B cell (primary cell): ENCODE data around the gene KLHL22. TPM values are rescaled to one million over a fixed set of nuclear protein-coding genes. Genes with fewer than 3 reads are reported as not detected.

Experiments used
- ATAC-seq: fragments of 200-7000 bp; cut with Tn5 transposase; one replicate; pipeline ENCODE4 v1.10.0; 2021; ENCODE audit warnings: low read depth, mild to moderate bottlenecking, moderate number of reproducible peaks, moderate library complexity
- CTCF ChIA-PET: fragments of 350-600 bp; sonication (Branson Sonifier 250); formaldehyde crosslinking; loops from one replicate; lab custom pipeline; 2021; ENCODE audit warnings: antibody characterized with exemption, inconsistent platforms; lab: Charles Lee
- POLR2A ChIA-PET: fragments of 350-600 bp; sonication (Branson Sonifier 250); formaldehyde crosslinking; loops from one replicate; lab custom pipeline; 2021; ENCODE audit warnings: antibody characterized with exemption; lab: Charles Lee
- DNase-seq: peaks from one replicate; pipeline ENCODE4 v3.0.0; 2013
- H2AFZ ChIP-seq: 2 replicates; pipeline ENCODE4 v1.6.1; 2012; ENCODE audit warnings: mild to moderate bottlenecking, low read depth, low read length; ENCODE audit not compliant: insufficient read depth, poor library complexity, severe bottlenecking
- H3K27ac ChIP-seq, 2 donors: 1 replicate in 1 of 2; 2 replicates in 1 of 2; pipeline ENCODE4 v1.5.1; 2012 to 2013; ENCODE audit warnings: low read length in 2 of 2, mild to moderate bottlenecking in 2 of 2, moderate library complexity in 1 of 2
- H3K27me3 ChIP-seq, 4 experiments: fragments of 200-600 bp in 1 of 4; sonication (generic) in 1 of 4; replicated peaks in 1 of 4; 1 replicate in 2 of 4; 2 replicates in 2 of 4; pipeline versions ENCODE4 v1.6.1 to v1.7.0; 2013 to 2016; ENCODE audit warnings: low read length in 3 of 4, mild to moderate bottlenecking in 2 of 4, mixed read lengths in 1 of 4, moderate library complexity in 1 of 4; ENCODE audit not compliant: insufficient read depth in 4 of 4, control insufficient read depth in 3 of 4; ENCODE audit errors: control extremely low read depth in 1 of 4
- H3K36me3 ChIP-seq, 2 experiments: replicated peaks in 1 of 2; 1 replicate in 1 of 2; 2 replicates in 1 of 2; pipeline versions ENCODE4 v1.6.1 to v1.7.1; 2013; ENCODE audit warnings: low read length in 1 of 2; ENCODE audit not compliant: insufficient read depth in 2 of 2, control insufficient read depth in 1 of 2; ENCODE audit errors: control extremely low read depth in 1 of 2, extremely low read depth in 1 of 2
- H3K4me1 ChIP-seq, 2 donors: fragments of 200-600 bp in 1 of 2; sonication (generic) in 1 of 2; 1 replicate in 1 of 2; 2 replicates in 1 of 2; pipeline versions ENCODE4 v1.5.1 to v1.6.1; 2013 to 2017; ENCODE audit warnings: low read length in 2 of 2; ENCODE audit not compliant: control insufficient read depth in 2 of 2, insufficient read depth in 2 of 2
- H3K4me2 ChIP-seq: replicated peaks from 2 replicates; pipeline ENCODE3; 2012; ENCODE audit warnings: mild to moderate bottlenecking, low read depth, low read length; ENCODE audit not compliant: poor library complexity, severe bottlenecking
- H3K4me3 ChIP-seq, 5 experiments: fragments of 200-600 bp in 1 of 5; sonication (generic) in 1 of 5; 1 replicate in 3 of 5; 2 replicates in 2 of 5; pipeline versions ENCODE4 v1.5.1 to v1.7.0; 2011 to 2016; ENCODE audit warnings: low read length in 4 of 5, mild to moderate bottlenecking in 4 of 5, low read depth in 2 of 5, control low read depth in 1 of 5, moderate library complexity in 1 of 5; ENCODE audit not compliant: insufficient read depth in 1 of 5; ENCODE audit errors: control extremely low read depth in 1 of 5, extremely low read depth in 1 of 5
- H3K79me2 ChIP-seq: fragments of 200-600 bp; sonication (generic); one replicate; pipeline ENCODE4 v1.6.0; 2016; ENCODE audit warnings: low read length; ENCODE audit not compliant: control insufficient read depth, insufficient read depth
- H3K9ac ChIP-seq: fragments of 200-600 bp; sonication (generic); 2 replicates; pipeline ENCODE4 v1.6.1; 2017; ENCODE audit warnings: mild to moderate bottlenecking, low read length, moderate library complexity
- H3K9me3 ChIP-seq, 3 donors: one replicate each; pipeline versions ENCODE4 v1.6.1 to v1.7.1; 2013; ENCODE audit warnings: low read length in 2 of 3; ENCODE audit not compliant: control insufficient read depth in 2 of 3, insufficient read depth in 1 of 3; ENCODE audit errors: control extremely low read depth in 1 of 3
- H4K20me1 ChIP-seq: 2 replicates; pipeline ENCODE4 v1.6.0; 2012; ENCODE audit warnings: mild to moderate bottlenecking, low read length; ENCODE audit not compliant: insufficient read depth, control insufficient read depth, poor library complexity, severe bottlenecking
- H3K27ac Mint-ChIP-seq: one replicate; pipeline ENCODE4 v1.8.0; 2021; ENCODE audit warnings: mixed read lengths
- H3K27me3 Mint-ChIP-seq: one replicate; pipeline ENCODE4 v1.8.0; 2021; ENCODE audit warnings: mixed read lengths
- H3K4me1 Mint-ChIP-seq: one replicate; pipeline ENCODE4 v1.8.0; 2021; ENCODE audit warnings: mixed read lengths
- H3K4me3 Mint-ChIP-seq: one replicate; pipeline ENCODE4 v1.8.0; 2021; ENCODE audit warnings: mixed read lengths
- H3K9me3 Mint-ChIP-seq: one replicate; pipeline ENCODE4 v1.8.0; 2022; ENCODE audit warnings: mixed read lengths; ENCODE audit not compliant: insufficient read depth
- EZH2 ChIP-seq: IDR thresholded peaks from 2 replicates; pipeline ENCODE4 v1.6.1; 2012; ENCODE audit warnings: borderline replicate concordance, low read depth, mild to moderate bottlenecking, moderate library complexity, low read length; ENCODE audit not compliant: insufficient read depth, poor library complexity, severe bottlenecking
- WGBS: methylation state at CpG from one replicate; pipeline ENCODE4 v1.1.5; 2013; ENCODE audit warnings: missing lambda C conversion rate; ENCODE audit not compliant: insufficient coverage; 5-methylcytosine and 5-hydroxymethylcytosine counted together
- intact Hi-C: fragments of 100-400 bp; cut with micrococcal nuclease; formaldehyde crosslinking; loops from one replicate; pipeline ENCODE4 v1.10.0; 2022
- polyA plus RNA-seq: library from polyadenylated mRNA; depleted of rRNA; stranded (reverse); fragments of >200 nt; gene quantifications from 2 replicates; pipeline ENCODE4 v1.2.3, GENCODE V29; 2012
- total RNA-seq, 2 donors: library from RNA; stranded (reverse); fragments of 120-200 nt in 1 of 2; gene quantifications; 1 replicate in 1 of 2; 2 replicates in 1 of 2; pipeline versions ENCODE4 v1.2.3 to v1.2.4, GENCODE V29; 2013 to 2022
- TF ChIP-seq, protein P1 (sequence below): fragments of 200-600 bp; IDR thresholded peaks from one replicate; pipeline ENCODE4 v1.8.0; 2022; ENCODE audit warnings: antibody characterized with exemption, mild to moderate bottlenecking

Gene KLHL22
- total and polyA plus RNA-seq, 2 donors (not counting 1 experiment from before 2014, with no cell fraction given): 37.0 to 45.6 TPM

- Histone ChIP-seq H3K9ac (peak overlapping the region; percentile 68), H3K9me3 (peaks cover 0 to 30% (median 0%) of the 10 kb centered on the region in 3 donors), H3K79me2 (no peaks in the 10 kb centered on the region), H2AFZ (peak overlapping the region; percentile 78), H4K20me1 (peaks cover 12% of the 10 kb centered on the region), H3K27me3 (peaks cover 0 to 85% (median 34%) of the 10 kb centered on the region in 4 experiments), H3K36me3 (no peaks in the 10 kb centered on the region), H3K27ac (no peak overlapping the region), H3K4me1 (peaks cover 38 to 49% of the 10 kb centered on the region in 2 donors), H3K4me2 (peak overlapping the region; percentile 91), H3K4me3 (peak overlapping the region in 4 of 5 experiments; percentile 66 to 80 (median 72))
- H3K4me3 Mint-ChIP-seq: peak overlapping the region; percentile 90
- H3K4me1 Mint-ChIP-seq: peaks cover 27% of the 10 kb centered on the region
- H3K27ac Mint-ChIP-seq: no peak overlapping the region
- intact Hi-C loops: no loop called here
- CTCF ChIA-PET: interaction anchor here (1.5 to 2.2 kb wide), 4 partner anchors 11 to 67 kb away, joined by 3 to 18 read pairs (median 7); no protein-coding TSS in a partner anchor
- H3K27me3 Mint-ChIP-seq: peaks cover 55% of the 10 kb centered on the region
- peak; percentile 40 for DNase-seq
- WGBS: 15% methylated on average over 37 of the region's 37 CpGs
- H3K9me3 Mint-ChIP-seq: no peaks in the 10 kb centered on the region
- no peak for ATAC-seq
- TF ChIP-seq, protein P1, sequence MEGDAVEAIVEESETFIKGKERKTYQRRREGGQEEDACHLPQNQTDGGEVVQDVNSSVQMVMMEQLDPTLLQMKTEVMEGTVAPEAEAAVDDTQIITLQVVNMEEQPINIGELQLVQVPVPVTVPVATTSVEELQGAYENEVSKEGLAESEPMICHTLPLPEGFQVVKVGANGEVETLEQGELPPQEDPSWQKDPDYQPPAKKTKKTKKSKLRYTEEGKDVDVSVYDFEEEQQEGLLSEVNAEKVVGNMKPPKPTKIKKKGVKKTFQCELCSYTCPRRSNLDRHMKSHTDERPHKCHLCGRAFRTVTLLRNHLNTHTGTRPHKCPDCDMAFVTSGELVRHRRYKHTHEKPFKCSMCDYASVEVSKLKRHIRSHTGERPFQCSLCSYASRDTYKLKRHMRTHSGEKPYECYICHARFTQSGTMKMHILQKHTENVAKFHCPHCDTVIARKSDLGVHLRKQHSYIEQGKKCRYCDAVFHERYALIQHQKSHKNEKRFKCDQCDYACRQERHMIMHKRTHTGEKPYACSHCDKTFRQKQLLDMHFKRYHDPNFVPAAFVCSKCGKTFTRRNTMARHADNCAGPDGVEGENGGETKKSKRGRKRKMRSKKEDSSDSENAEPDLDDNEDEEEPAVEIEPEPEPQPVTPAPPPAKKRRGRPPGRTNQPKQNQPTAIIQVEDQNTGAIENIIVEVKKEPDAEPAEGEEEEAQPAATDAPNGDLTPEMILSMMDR: no peak
- no peak for TF ChIP-seq EZH2
- POLR2A ChIA-PET: interaction anchor here (0.7 kb wide), 1 partner anchor 33 kb away, joined by 3 read pairs; no protein-coding TSS in a partner anchor
These were observed 65.4 kb downstream of the KLHL22 start for GRCh38 chr22:20430101-20430719.
